ENCODE results near the gene TMED7.

GRCh38 chr5:115637507-115637906, 11.7 kb upstream of the TMED7 start:
- TF ChIP-seq, protein P1, sequence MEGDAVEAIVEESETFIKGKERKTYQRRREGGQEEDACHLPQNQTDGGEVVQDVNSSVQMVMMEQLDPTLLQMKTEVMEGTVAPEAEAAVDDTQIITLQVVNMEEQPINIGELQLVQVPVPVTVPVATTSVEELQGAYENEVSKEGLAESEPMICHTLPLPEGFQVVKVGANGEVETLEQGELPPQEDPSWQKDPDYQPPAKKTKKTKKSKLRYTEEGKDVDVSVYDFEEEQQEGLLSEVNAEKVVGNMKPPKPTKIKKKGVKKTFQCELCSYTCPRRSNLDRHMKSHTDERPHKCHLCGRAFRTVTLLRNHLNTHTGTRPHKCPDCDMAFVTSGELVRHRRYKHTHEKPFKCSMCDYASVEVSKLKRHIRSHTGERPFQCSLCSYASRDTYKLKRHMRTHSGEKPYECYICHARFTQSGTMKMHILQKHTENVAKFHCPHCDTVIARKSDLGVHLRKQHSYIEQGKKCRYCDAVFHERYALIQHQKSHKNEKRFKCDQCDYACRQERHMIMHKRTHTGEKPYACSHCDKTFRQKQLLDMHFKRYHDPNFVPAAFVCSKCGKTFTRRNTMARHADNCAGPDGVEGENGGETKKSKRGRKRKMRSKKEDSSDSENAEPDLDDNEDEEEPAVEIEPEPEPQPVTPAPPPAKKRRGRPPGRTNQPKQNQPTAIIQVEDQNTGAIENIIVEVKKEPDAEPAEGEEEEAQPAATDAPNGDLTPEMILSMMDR (IDR thresholded peaks at IDR 0.05; ENCODE audit: insufficient read depth, low read length), result no peak
- no peak for TF ChIP-seq POLR2AphosphoS5 (IDR thresholded peaks at IDR 0.05; ENCODE audit: low read depth)

Data from HL-60 (cell line).